DMS53 (cell line): ENCODE data around the gene SFSWAP.
"Not testable (repeated sequence)": the region's sequence is repeated elsewhere in the genome, so short reads cannot be mapped to it uniquely, and the experiment has no call there.

Source experiments
- DNase-seq: peaks from one replicate; lab custom pipeline; 2025; lab: John Stamatoyannopoulos, UW

The SFSWAP gene

DNA sequence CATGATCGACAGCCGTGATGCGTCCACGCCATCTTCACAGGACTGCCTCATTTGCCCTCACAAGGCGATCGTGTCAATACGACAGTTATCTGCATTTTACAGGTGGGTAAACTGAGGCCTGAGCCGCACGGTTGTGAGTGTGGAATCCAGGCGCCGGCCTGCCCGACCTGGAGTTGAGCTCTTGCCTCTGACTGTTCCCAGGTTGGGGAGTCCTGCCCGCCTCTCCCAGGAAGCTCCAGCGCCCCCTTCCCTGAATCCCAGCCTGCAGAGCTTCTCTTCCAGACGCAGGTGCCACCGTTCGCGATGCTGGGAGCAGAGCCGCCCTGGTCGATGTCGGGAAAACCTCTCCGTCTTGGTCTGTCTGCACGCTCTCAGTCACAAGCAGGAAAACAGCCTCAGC is 31.1 kb upstream of the SFSWAP start:
- DNase-seq, result not testable (repeated sequence)

- peak; percentile 13 for DNase-seq
These were observed 30.3 kb upstream of the SFSWAP start for GRCh38 chr12:131680392-131681256.

DNA sequence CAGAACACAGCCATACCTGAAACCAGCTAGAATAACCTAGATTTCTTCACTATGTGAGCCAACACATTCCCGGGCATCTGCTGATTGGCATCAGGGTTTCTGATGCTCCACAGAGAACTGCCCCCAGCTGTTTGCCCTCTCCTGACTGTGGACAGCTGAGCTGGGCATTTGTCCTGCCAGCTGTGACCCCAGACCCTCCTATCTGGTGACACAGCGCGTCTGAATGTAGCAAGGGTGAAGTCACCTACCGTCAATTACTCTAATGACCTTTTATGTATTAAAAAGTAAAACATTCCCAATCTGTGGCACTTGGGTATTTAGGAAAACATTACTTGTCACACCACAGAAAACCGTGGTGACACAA is 29.7 kb upstream of the SFSWAP start:
- DNase-seq, result no peak

DNA sequence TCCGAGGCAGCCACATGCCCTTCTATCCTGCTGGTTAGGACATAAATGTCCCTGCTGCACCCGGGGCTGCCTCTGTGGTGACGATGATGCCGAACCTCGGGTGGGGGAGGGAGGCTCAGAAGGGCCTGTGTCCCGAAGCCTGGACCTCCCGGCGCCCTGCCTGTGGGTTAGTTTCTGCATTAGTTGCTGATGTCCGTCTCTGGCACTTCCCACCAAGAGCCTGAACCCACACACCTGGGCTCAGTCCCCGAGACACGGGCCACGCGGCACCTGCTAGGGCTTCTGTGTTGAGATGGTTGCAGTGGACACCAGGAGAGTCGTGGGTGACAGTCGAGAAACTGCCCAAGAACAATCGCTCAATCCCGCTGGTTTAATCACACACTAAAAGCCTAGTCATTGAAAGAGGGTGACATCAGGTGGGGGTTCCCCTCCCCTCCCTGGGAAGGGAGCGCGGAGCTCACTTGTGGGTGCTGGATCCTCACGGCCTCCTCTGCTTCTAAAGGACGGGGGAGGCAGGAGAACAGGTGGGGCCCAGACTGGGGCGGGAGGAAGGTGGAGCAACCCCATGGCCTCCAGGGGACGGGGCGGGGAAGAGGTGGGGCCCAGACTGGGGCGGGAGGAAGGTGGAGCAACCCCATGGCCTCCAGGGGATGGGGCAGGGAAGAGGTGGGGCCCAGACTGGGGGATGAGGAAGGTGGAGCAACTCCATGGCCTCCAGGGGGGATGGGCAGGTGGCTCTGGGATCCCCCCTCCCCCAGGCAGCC is 29.0 kb upstream of the SFSWAP start:
- peak; percentile 41 for DNase-seq

- no peak for DNase-seq
These were observed 28.4 kb upstream of the SFSWAP start for GRCh38 chr12:131682510-131682895.

DNA sequence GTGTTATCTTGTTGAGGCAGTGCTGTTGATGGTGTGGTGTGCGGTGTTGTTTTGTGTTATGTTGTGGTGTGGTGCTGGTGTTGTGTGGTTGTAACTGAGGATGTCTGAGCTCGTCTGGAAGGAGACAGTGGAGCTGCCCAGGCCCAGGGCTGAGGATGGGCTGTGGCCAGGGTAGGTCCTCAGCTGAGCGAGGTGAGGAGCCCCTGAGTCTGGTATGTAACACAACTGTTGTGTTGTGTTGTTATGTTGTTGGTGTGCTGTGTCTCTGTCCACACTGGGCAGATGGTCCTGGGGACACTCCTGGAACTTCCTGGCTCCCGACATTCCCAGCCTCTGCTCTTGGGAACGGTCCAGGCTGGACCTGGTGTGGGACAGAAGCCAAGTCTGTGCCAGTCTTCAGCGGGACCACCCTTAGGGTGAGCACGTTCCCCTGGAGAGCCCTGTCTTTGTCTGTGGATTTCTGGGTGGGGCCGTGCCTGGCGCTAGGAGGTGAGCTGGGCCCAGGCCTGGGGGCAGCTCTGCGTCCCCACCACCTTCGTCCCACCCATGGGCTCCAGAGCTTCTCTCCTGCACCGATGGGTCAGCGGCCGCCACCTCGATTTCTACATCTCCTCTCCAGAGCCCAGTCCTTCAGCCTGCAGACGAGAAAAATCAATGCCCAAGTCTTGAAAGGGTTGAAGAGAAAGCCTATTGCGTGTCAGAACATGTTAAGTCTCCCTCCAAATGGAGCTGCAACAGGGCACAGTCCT is 27.4 kb upstream of the SFSWAP start:
- no peak for DNase-seq

GRCh38 chr12:131684015-131684725 is 26.7 kb upstream of the SFSWAP start:
- peak; percentile 33 for DNase-seq

- peak; percentile 14 for DNase-seq
These were observed 23.4 kb upstream of the SFSWAP start for GRCh38 chr12:131687346-131688125.

DNA sequence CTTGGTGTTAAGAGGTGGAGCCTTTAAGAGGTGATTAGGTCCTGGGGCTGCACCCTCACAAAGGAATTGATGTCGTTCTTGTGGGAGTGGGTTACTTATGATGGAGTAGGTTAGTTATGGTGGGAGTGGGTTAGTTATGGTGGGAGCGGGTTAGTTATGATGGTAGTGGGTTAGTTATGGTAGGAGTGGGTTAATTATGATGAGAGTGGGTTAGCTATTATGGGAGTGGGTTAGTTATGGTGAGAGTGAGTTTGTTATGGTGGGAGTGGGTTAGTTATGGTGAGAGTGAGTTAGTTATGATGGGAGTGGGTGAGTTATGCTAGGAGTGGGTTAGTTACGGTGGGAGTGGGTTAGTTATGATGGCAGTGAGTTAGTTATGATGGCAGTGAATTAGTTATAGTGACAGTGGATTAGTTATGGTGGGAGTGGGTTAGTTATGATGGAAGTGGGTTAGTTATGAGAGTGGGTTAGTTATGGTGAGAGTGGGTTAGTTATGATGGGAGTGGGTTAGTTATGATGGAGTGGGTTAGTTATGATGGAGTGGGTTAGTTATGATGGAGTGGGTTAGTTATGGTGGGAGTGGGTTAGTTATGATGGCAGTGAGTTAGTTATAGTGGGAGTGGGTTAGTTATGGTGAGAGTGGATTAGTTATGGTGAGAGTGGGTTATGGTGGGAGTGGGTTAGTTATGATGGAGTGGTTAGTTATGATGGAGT is 22.6 kb upstream of the SFSWAP start:
- DNase-seq, result no peak

DNA sequence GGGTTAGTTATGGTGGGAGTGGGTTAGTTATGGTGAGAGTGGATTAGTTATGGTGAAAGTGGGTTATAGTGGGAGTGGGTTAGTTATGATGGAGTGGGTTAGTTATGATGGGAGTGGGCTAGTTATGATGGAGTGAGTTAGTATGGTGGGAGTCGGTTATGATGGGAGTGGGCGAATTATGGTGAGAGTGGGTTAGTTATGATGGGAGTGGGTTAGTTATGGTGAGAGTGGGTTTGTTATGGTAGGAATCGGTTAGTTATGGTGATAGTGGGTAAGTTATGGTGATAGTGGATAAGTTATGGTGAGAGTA is 22.1 kb upstream of the SFSWAP start:
- no peak for DNase-seq

GRCh38 chr12:131690320-131690719 is 20.6 kb upstream of the SFSWAP start:
- no peak for DNase-seq

GRCh38 chr12:131692431-131692830 is 18.5 kb upstream of the SFSWAP start:
- DNase-seq, result no peak

DNA sequence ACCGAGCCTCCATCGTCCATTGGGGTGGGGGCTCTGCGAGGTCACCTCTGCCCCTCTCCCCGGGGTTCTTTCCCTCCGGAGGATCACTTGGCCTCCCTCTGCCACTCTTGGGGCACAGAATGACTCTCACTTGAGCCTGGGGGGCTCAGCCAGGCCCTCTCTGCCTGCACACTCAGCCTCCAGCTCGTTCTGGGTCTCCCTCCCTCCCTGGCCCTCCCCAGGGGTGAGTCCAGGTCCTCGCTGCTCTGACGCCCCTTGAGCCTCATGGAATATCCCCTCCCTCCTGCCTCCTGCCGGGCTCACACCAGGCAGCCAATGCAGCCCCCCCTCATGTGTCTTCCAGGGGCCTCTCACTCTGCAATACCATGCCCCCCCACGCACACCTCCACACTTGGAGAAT is 17.7 kb upstream of the SFSWAP start:
- DNase-seq, result no peak

GRCh38 chr12:131694116-131694838 is 16.6 kb upstream of the SFSWAP start:
- DNase-seq, result no peak

GRCh38 chr12:131695968-131696367 is 14.9 kb upstream of the SFSWAP start:
- DNase-seq, result no peak

- no peak for DNase-seq
These were observed 12.6 kb upstream of the SFSWAP start for GRCh38 chr12:131698286-131698685.

GRCh38 chr12:131699434-131699833 is 11.5 kb upstream of the SFSWAP start:
- DNase-seq, result no peak

DNA sequence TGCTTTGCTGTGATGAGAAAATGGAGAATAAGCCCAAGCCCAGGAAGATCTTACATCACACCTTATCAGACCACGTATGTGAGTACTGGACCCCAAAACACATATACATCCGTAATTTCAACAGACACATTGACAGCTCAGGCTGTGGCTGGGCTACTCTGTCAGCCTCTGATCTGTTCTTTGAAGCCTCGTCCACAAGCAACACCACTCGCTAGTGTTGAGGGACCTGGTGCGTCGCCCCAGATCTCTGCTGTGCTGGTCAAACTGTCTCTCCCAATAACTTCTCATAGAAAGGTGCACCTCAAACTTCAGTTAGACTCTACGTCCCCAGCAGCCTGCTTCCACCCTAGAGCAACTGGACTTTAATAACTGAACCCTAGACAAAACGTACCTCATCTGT is 10.6 kb upstream of the SFSWAP start:
- DNase-seq, result no peak

- no peak for DNase-seq
These were observed 9.0 kb upstream of the SFSWAP start for GRCh38 chr12:131701705-131702572.
